NOMO-1 treated with dmso at 0.1 percent for 144 hours (cell line): ENCODE results near the gene KHK.

Experiments used
- DNase-seq: peaks from one replicate; lab custom pipeline; 2025; ENCODE audit not compliant: unreplicated experiment; lab: John Stamatoyannopoulos, UW

Gene KHK

GRCh38 chr2:27149570-27150405 is 63.2 kb downstream of the KHK start:
- no peak for DNase-seq
